HG03108 (cell line): ENCODE data around the gene NTNG1.
"Not testable (repeated sequence)": the region's sequence is repeated elsewhere in the genome, so short reads cannot be mapped to it uniquely, and the experiment has no call there.

ENCODE experiments used
- ATAC-seq: cut with Tn5 transposase; IDR thresholded peaks from one replicate; pipeline ENCODE4 v1.9.1; 2021; ENCODE audit warnings: moderate library complexity; ENCODE audit not compliant: unreplicated experiment

NTNG1 gene

DNA sequence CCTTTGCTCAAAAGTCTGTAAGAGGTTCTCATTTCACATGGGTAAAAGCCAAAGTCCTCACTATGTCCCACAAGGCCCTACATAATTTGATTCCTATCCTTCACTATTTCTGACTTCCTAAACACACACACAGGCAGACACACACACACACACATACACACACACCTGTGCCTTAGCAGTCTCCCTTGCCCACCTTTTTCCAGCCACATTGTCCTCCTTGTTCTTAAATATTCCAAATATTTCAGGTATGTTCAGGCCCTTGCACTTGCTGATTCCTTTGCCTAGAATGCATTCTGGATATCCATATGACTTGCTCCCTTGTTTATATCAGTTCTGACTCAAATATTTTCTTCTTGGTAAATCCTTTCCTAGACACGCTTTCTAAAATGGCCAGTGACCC is 54.6 kb downstream of the NTNG1 start:
- ATAC-seq = no peak

DNA sequence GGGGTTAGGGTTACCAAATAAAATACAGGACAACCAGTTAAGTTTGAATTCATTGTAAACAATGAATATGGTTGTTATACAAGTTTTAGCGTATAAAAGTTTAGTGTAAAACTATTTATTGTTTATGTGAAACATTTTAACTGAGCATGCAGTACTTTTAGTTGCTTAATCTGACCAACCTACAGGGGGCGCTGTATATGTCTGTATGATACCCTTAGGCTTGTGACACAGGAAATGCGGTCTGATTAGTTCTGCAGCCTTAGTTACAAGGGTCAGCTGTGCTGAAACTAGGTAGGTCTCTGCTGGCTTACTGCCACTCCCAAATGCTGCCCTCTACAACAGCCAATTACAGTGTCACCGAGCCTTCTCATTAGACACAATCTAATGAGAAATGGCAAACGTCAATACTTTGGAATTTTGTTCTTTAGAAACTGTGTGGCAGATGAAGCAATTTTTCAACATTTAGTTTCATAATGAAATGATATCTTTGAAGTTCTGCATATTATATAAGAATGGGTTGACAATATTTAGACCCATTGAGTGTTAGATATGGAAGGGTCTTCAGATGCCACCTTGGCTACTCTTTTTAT is 56.2 kb downstream of the NTNG1 start:
- peak; percentile 77 for ATAC-seq

DNA sequence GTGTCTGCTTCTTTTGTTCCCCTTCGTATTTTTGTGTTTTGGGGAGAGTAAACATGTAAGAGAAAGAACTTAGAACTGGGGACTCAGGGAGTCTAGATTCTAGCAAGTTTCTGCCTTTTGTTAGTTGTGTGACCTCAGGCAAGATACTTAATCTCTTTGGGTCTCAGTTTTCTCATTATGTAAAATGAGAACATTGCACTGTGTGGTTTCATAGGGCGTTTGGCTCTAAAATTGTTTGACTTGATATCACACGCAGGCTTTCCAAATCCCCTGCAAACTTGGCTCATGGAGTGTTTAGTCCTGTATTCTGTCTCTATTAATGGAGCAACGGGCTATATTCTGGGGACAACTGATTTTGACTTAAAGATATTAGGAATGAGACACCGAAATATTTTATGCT is 57.7 kb downstream of the NTNG1 start:
- no peak for ATAC-seq

DNA sequence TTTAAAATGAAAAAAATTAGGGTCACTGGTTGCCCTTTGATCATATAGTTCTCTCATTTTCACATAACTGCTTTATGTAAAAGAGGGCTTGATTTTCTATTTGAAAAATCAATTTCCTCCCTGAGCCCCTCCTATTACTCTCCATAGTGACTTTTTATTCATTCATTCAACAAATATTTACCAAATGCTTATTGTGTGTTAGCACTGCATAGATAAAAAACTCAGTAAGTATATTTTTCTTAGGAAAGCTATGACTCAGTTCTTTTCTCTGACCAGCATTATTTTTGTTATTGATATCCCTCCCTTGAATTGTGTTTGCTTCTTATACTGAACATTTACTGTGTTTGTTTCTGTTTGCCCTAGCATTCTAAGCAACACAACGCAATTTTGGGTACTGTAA is 59.8 kb downstream of the NTNG1 start:
- ATAC-seq = no peak

DNA sequence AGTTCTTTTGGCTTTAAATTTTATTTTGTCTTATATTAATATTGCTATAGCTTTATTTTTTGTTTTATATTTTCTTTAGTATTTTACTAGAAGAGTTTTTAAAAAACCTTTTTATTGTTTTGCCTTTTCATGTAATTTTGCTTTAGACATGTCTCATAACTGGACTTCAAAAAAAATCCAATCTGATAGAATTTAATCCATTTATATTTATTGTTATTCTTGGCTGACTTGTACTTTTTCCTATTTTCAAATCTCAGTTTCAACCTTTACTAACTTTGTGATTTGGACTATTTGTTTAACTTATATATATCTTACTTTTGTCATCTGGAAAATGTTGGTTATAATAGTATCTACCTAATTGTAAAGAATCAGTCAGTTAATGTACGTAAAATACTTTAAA is 61.2 kb downstream of the NTNG1 start:
- no peak for ATAC-seq

DNA sequence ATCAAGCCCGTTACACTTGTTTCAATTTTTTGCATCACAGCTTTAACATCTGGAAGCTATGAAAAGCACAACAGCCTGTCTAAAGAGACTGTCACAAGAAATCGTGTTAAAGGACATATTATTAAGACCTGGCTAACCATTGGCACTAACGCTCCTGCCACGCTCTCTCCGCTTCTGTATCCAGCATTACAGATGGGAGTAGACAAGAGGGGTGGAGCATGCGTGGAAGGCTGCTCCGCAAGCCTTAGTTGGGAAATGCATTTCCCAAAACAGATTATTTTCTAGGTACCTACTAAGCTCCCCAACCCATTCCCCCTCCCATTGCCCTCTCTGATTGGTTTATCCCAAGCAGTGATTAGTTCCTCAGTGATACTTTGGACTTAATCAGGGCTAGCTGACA is 72.4 kb downstream of the NTNG1 start:
- ATAC-seq = no peak

DNA sequence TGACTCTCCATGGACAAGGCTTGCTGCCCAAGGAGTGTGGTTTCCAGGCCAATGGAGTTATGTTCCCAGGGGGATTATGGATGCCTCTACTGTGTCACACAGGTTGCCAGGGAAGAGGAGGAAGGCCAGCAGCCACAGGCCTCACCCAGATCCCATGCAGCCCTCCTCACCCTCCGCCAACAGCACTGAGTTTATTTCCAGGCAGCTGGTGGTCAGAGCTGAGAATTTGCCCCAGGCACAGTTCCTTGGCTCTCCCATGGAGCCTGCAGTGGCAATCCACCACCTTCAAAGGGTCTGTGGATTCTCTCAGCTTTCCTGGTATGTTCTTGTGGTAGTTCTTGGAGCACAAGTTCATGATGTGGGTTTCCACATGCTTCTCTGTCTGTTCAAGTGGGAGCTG is 79.2 kb downstream of the NTNG1 start:
- ATAC-seq = no peak

GRCh38 chr1:107225706-107226105 is 84.9 kb downstream of the NTNG1 start:
- no peak for ATAC-seq

DNA sequence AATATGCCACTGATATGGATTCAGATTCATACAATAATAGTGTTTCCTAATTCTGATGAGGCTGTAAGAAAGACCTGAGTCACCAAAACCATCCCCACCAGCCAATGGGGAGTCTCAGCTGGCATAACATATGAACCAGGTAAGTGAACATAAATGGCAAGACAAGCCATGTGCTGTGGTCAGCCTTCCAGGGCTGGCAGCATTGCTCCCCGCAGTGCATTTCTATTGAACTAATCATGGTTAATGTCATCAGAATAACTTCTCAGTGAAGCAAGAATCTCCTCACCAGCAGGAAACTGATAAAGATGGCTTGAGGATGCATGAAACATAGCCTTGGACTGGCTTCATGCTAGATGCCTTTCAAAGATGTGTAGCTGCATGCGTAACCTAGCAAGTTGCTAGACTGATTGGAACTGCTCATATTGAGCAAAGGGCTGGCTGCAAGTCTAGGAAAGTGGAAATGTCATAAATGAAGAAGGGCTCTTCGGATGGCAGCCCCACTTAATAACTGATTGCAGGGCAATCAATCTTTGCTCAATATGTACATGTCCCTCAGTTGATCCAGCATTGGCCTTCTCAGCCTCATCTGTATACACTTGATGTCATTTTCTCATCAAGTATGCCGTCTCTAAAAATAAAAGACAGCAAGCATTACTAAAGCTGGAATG is 88.0 kb downstream of the NTNG1 start:
- no peak for ATAC-seq

GRCh38 chr1:107229711-107230110 is 88.9 kb downstream of the NTNG1 start:
- ATAC-seq = no peak

DNA sequence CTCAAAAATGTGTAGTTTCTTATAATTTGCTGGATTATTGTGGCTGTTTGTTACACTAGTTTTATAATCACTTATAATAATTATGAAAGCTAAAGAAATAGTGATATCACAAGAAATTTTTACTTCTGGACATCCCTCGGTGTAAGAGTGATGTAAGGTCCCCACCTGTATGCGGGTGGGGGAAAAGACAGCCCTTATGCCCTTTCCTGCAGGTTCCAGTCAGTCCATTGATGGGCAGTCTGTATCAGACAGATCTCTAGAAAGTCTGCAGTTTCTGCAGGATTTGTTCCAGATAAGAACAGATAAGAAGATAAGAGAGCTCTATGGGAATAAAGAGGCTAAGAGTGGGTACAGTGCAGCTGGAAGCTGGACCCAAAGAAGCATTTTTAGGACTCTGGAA is 89.3 kb downstream of the NTNG1 start:
- ATAC-seq = no peak

- no peak for ATAC-seq
These were observed 90.5 kb downstream of the NTNG1 start for GRCh38 chr1:107231291-107231690.

- ATAC-seq = no peak
These were observed 91.6 kb downstream of the NTNG1 start for GRCh38 chr1:107232426-107232825.

DNA sequence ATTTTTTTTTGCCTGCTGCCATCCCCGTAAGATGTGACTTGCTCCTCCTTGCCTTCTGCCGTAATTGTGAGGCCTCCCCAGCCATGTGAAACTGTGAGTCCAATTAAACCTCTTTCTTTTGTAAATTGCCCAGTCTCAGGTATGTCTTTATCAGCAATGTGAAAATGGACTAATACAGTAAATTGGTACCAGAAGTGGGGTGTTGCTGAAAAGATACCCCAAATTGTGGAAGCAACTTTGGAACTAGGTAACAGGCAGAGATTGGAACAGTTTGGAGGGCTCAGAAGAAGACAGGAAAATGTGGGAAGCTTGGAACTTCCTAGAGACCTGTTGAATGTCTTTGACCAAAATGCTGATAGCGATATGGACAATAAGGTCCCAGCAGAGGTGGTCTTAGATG is 95.9 kb downstream of the NTNG1 start:
- not testable (repeated sequence) for ATAC-seq

DNA sequence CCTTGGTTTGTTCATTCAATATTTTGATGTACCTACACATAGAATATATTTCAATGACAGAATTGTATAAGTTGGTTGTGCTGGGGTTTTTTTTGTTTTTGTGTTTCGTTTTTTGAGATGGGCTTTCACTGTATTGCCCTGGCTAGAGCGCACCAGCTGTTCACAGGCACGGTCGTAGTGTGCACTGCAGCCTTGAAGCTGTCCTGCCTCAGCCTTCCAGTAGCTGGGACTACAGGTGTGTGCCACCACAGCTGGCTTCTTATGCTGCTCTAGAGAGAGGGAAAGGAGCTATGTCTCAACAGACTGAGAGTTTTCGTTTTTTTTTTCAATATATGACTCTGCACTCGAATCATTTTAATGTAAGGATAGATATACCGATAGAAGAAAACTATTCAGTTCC is 102.6 kb downstream of the NTNG1 start:
- ATAC-seq = no peak

- ATAC-seq = no peak
These were observed 104.1 kb downstream of the NTNG1 start for GRCh38 chr1:107244709-107245500.

DNA sequence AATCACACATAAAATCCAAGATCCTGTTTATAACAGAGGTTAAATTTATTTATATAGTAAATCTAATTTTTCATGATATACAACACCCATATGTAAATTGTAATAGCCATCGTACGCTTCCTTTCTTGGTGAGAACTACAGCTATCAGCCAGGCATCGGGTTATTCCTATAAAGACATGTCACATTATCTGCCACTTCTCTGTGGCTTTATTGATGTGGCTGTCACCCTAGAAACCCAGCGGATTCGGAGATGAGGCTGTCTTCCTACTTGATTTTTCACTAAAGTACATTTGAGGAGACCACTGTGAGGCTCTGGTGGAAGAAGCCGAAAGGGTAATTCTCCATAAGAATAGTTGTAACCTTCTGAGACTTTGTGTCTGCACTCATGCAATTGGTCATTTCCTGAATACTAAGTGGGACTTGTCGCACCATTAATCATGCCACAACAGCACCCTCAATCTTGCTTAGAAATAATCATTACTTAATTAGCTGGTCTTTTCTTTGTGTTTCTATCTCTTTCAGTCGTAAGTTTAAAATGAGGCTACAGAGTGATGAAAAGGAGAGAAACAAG is 106.0 kb downstream of the NTNG1 start:
- ATAC-seq = peak; percentile 63

DNA sequence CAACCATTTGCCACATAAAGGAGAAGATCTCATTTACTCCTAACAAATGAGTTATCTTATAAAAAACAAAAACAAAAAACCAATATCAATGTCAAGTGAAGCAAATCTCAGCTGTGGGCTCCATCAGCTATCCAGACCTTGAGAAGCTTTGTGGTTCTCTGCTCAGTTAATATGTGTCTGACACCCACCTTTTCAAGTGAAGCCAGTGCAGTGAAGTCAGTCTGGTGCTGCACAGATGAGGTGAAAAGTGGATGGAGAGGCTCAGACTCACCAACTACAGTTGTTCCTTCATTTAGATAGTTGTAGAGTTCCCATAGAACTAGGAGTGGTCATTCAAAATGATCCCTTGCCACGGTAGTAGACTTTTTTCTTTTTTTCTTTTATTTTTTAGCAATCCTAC is 106.8 kb downstream of the NTNG1 start:
- no peak for ATAC-seq

DNA sequence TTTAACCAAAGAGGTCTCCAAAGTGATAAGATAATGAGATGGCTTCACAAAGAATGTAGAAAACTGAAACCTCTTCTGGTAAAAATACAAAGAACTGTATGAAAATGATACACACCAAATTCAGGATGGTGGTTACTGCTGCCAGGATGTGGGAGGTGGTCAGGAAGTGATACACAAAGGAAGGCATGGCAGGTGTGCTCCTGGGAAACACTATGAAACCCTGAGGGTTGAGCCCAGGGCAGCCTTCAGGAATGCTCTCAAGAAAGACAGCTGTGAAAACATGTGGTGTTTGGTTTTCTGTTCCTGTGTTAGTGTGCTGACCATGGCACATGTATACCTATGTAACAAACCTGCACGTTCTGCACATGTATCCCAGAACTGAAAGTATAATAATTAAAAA is 109.3 kb downstream of the NTNG1 start:
- no peak for ATAC-seq

DNA sequence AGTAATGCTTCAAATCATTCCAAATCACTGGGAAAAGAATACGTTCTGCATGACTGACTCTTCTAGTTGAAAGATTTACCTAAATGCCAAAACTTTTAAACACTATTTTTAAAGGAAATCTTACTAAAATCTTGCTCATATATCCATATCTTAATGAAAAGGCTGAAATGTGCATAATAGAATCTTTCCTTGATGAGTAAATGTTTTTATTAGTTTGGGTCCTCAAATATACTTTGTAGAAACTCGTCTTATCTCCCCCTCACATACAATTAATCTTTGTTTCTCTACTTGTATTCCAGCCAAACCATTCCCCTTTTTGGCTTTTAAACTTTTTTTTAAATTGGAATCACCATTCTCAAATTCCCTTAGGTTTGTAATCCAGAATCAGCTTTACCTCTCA is 110.2 kb downstream of the NTNG1 start:
- ATAC-seq = no peak

DNA sequence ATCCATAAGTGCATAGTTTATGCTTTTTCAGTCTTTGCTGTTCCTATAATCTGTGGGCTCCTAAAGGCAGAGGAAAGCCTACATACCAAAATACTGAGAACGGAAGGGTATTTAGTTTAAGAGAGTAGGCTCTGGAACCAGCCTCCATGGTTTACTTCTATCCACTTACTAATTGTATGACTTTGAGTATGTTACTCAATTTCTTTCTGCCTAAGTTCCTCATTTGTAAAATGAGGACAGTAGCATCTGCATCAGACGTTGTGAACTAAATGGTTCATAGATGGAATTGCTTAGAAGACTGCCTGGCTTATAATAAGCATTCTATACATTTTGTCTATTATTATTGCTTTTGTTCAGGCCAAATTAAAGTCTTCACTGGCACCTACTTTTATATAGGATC is 111.0 kb downstream of the NTNG1 start:
- no peak for ATAC-seq

DNA sequence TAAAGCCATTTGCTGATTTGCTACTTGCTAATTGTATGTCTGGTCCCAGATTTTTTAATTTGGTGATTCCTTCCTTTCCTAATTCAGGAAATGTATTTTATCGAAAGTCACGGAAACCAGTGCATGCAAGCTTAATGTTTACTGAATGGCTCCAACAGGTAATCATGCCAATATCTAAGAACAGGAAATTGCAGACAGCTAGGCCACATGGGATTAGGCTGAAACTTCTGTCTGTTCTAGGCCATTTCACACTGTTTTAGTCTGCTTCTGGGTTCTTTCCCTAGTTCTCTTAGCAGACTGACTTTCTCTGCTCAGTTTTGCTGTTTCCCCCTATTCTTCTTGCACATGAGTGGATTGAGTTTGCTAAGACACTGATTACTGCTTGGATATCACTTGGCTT is 111.4 kb downstream of the NTNG1 start:
- peak; percentile 57 for ATAC-seq
